Fibroblast of lung (primary cell): ENCODE data around the gene ROR2. TPM values are rescaled to one million over a fixed set of nuclear protein-coding genes. Genes with fewer than 3 reads are reported as not detected.

ENCODE experiments used
- DNase-seq, 2 donors: peaks; one replicate each; pipeline versions ENCODE4 v3.0.0 to v3.0.0-alpha.2; 2010; ENCODE audit warnings: low read depth in 2 of 2
- H2AFZ ChIP-seq: 2 replicates; pipeline ENCODE4 v1.5.1; 2012; ENCODE audit warnings: low read length, control low read depth, inconsistent platforms
- H3K27ac ChIP-seq: 2 replicates; pipeline ENCODE4 v1.5.1; 2011; ENCODE audit warnings: low read length, control low read depth; ENCODE audit not compliant: insufficient read depth
- H3K27me3 ChIP-seq: 2 replicates; pipeline ENCODE4 v1.5.1; 2011; ENCODE audit warnings: mild to moderate bottlenecking, low read length; ENCODE audit not compliant: control insufficient read depth, insufficient read depth
- H3K36me3 ChIP-seq: 2 replicates; pipeline ENCODE4 v1.5.1; 2011; ENCODE audit warnings: low read length; ENCODE audit not compliant: control insufficient read depth, insufficient read depth
- H3K4me1 ChIP-seq: 2 replicates; pipeline ENCODE4 v1.5.1; 2011; ENCODE audit warnings: low read length; ENCODE audit not compliant: control insufficient read depth, insufficient read depth; ENCODE audit errors: extremely low read depth
- H3K4me2 ChIP-seq: 2 replicates; pipeline ENCODE4 v1.5.1; 2011; ENCODE audit warnings: low read length, control low read depth; ENCODE audit not compliant: insufficient read depth; ENCODE audit errors: extremely low read depth
- H3K4me3 ChIP-seq, 4 experiments: fragments of 200-600 bp in 1 of 4; sonication (generic) in 1 of 4; replicated peaks in 1 of 4; 2 replicates each; pipeline ENCODE4 v1.5.1; 2011 to 2016; ENCODE audit warnings: low read length in 4 of 4, low read depth in 3 of 4, mild to moderate bottlenecking in 3 of 4, control low read depth in 2 of 4, inconsistent platforms in 1 of 4, mixed read lengths in 1 of 4; ENCODE audit not compliant: insufficient read depth in 1 of 4; ENCODE audit errors: control extremely low read depth in 1 of 4
- H3K79me2 ChIP-seq: 2 replicates; pipeline ENCODE4 v1.5.1; 2012; ENCODE audit warnings: mild to moderate bottlenecking, low read length, inconsistent platforms; ENCODE audit not compliant: control insufficient read depth, insufficient read depth
- H3K9ac ChIP-seq: 2 replicates; pipeline ENCODE4 v1.5.1; 2011; ENCODE audit warnings: mild to moderate bottlenecking, low read length, control low read depth; ENCODE audit not compliant: insufficient read depth
- H3K9me3 ChIP-seq: 2 replicates; pipeline ENCODE4 v1.5.1; 2012; ENCODE audit warnings: low read depth, low read length; ENCODE audit not compliant: control insufficient read depth, insufficient read depth
- H4K20me1 ChIP-seq: 2 replicates; pipeline ENCODE4 v1.5.1; 2011; ENCODE audit warnings: low read length; ENCODE audit not compliant: control insufficient read depth, insufficient read depth; ENCODE audit errors: extremely low read depth
- EZH2 ChIP-seq: IDR thresholded peaks from 2 replicates; pipeline ENCODE4 v1.5.1; 2012; ENCODE audit warnings: low read length, control low read depth, mild to moderate bottlenecking; ENCODE audit errors: missing control alignments
- polyA plus RNA-seq, 2 donors: library from polyadenylated mRNA; depleted of rRNA in 1 of 2; stranded (reverse) in 1 of 2; unstranded in 1 of 2; fragments of >200 nt; gene quantifications; 2 replicates each; pipeline ENCODE4 v1.2.1, GENCODE V29; 2011 to 2012; ENCODE audit warnings: missing spikeins in 1 of 2
- total RNA-seq: library from RNA; depleted of rRNA; stranded (reverse); fragments of >200 nt; gene quantifications from 2 replicates; pipeline ENCODE4 v1.2.1, GENCODE V29; 2014
- TF ChIP-seq, protein P1 (sequence below), 2 donors: IDR thresholded peaks in 1 of 2; conservative IDR thresholded peaks in 1 of 2; 1 replicate in 1 of 2; 2 replicates in 1 of 2; pipeline ENCODE4 v1.5.1; 2011 to 2012; ENCODE audit warnings: low read length in 2 of 2, control low read depth in 1 of 2, inconsistent platforms in 1 of 2, low read depth in 1 of 2, mild to moderate bottlenecking in 1 of 2

The ROR2 gene
- total and polyA plus RNA-seq, 2 donors (not counting 1 experiment from before 2014, with no cell fraction given), result 2.3 to 27.9 TPM

DNA sequence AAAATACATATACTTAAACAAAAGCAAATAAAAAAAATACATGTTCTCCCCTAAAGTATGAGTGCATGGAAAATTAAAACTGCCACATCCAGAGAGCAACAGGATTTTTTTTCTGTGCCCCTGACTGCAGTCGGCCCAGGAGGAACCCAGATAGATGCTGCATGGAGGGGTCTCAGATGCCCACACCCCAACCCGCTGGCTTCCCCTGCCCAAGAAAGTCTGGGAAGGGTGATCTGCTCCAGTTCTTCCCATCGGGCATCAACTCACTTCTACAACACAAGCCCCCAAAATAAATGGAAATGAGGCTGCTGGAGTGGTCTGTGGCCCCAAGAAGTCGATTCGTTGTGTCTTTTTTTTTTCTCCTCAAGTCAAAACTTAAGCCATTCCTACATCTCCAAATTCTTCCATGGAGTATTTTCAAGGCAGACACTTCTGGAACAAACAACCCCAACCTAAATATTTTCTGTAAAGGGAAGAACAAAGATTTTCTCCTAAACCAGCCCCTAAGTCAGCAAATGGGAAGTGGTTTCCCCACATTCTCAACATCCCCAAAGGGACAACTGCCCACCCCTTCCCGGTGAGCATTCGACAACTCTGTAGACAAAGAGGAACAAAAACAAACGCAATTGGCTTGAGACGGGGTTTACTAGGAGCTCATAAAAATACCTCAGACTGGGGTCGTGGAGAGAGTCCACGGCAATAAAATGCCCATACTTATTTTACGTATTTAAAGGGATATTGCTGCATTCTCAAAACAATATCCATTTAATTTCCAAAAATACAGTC, 46.7 kb downstream of the ROR2 start:
- TF ChIP-seq, protein P1, sequence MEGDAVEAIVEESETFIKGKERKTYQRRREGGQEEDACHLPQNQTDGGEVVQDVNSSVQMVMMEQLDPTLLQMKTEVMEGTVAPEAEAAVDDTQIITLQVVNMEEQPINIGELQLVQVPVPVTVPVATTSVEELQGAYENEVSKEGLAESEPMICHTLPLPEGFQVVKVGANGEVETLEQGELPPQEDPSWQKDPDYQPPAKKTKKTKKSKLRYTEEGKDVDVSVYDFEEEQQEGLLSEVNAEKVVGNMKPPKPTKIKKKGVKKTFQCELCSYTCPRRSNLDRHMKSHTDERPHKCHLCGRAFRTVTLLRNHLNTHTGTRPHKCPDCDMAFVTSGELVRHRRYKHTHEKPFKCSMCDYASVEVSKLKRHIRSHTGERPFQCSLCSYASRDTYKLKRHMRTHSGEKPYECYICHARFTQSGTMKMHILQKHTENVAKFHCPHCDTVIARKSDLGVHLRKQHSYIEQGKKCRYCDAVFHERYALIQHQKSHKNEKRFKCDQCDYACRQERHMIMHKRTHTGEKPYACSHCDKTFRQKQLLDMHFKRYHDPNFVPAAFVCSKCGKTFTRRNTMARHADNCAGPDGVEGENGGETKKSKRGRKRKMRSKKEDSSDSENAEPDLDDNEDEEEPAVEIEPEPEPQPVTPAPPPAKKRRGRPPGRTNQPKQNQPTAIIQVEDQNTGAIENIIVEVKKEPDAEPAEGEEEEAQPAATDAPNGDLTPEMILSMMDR (conservative IDR thresholded peaks at IDR 0.05 in 1 of 2, IDR thresholded peaks at IDR 0.05 in 1 of 2; ENCODE audit: low read depth in 1 of 2, low read length in 2 of 2), result no peak
- no peak for TF ChIP-seq EZH2
- H3K79me2 ChIP-seq, result no peaks in the 10 kb centered on the region
- no peak overlapping the region for H3K4me2 ChIP-seq
- H4K20me1 ChIP-seq, result no peaks in the 10 kb centered on the region
- no peak overlapping the region for H3K4me3 ChIP-seq
- no peak overlapping the region for H3K27ac ChIP-seq
- H3K27me3 ChIP-seq, result no peaks in the 10 kb centered on the region
- H3K9ac ChIP-seq, result no peak overlapping the region
- no peaks in the 10 kb centered on the region for H3K36me3 ChIP-seq
- H2AFZ ChIP-seq, result no peak overlapping the region
- H3K4me1 ChIP-seq, result no peaks in the 10 kb centered on the region
- no peak for DNase-seq
- no peaks in the 10 kb centered on the region for H3K9me3 ChIP-seq

DNA sequence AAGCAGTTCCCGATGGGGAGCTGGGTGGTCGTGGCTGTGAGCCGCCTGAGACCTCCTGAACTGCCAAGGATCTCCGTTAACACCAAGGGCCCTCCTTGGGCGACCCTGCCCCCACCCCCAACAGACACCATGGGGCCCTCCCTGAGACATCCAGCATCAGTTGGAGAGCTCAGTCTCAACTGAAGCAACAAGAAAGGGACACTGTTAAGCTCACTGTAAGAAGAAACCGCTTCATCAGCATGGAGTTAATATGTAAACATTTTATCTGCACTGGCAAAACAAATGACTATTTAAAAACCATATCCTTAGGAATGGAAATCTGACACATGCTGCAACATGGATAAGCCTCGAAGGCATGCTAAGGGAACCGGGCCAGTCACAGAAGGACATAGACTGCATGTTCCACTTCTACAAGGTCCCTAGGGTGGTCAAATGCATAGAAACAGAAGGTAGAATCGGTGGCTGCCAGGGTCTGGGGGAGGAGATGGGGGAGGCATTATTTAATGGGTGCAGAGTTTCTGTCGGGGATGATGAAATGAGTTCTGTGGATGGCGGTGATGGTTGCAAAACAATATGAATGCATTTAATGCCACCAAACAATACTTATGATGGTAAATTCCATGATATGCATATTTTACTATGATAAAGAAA, 47.4 kb downstream of the ROR2 start:
- Histone ChIP-seq H3K4me2 (no peak overlapping the region), H2AFZ (no peak overlapping the region), H3K4me1 (no peaks in the 10 kb centered on the region), H3K27ac (no peak overlapping the region), H3K4me3 (no peak overlapping the region), H3K36me3 (no peaks in the 10 kb centered on the region), H3K9me3 (no peaks in the 10 kb centered on the region), H4K20me1 (no peaks in the 10 kb centered on the region), H3K27me3 (no peaks in the 10 kb centered on the region), H3K79me2 (no peaks in the 10 kb centered on the region), H3K9ac (no peak overlapping the region)
- peak in 1 of 2 donors; percentile 53 for DNase-seq
- no peak for TF ChIP-seq EZH2
- TF ChIP-seq, protein P1 (conservative IDR thresholded peaks at IDR 0.05 in 1 of 2, IDR thresholded peaks at IDR 0.05 in 1 of 2; ENCODE audit: low read depth in 1 of 2, low read length in 2 of 2), result no peak

DNA sequence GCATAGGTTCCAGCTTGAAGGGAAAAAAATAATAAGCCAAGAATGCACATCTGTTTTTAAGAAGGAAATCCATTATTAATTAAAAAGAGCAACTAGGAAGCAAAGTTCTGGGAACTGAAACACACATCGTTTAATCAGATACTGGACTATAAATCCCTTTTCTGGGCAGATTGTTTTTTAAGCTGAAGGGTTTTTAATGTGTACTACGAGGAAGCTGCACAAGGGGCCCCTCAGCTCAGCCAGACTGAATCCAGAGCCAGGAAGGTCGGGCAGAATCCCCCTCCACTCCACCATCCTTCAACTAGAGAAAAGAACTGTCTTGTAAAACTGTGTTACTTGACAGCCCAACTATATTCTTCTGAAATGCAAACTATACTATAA, 49.2 kb downstream of the ROR2 start:
- no peak for TF ChIP-seq EZH2
- TF ChIP-seq, protein P1 (conservative IDR thresholded peaks at IDR 0.05 in 1 of 2, IDR thresholded peaks at IDR 0.05 in 1 of 2; ENCODE audit: low read depth in 1 of 2, low read length in 2 of 2), result no peak
- H3K79me2 ChIP-seq, result no peaks in the 10 kb centered on the region
- H3K4me3 ChIP-seq, result no peak overlapping the region
- no peak overlapping the region for H3K9ac ChIP-seq
- no peaks in the 10 kb centered on the region for H3K36me3 ChIP-seq
- no peaks in the 10 kb centered on the region for H3K27me3 ChIP-seq
- no peak overlapping the region for H3K27ac ChIP-seq
- DNase-seq, result no peak
- no peak overlapping the region for H3K4me2 ChIP-seq
- H4K20me1 ChIP-seq, result no peaks in the 10 kb centered on the region
- H2AFZ ChIP-seq, result no peak overlapping the region
- H3K4me1 ChIP-seq, result no peaks in the 10 kb centered on the region
- no peaks in the 10 kb centered on the region for H3K9me3 ChIP-seq
